ENCODE data around the gene RBM17. TPM values are rescaled to one million over a fixed set of nuclear protein-coding genes. Genes with fewer than 3 reads are reported as not detected.
"Not testable (repeated sequence)": the region's sequence is repeated elsewhere in the genome, so short reads cannot be mapped to it uniquely, and the experiment has no call there.

RBM17 gene
- total RNA-seq, 1 donor, result 47.5 TPM

- DNase-seq (ENCODE audit: low read depth), result no peak
- no peak overlapping the region for H3K4me3 ChIP-seq (ENCODE audit: low read depth, low read length)
- no peak for TF ChIP-seq CTCF (IDR thresholded peaks at IDR 0.05; ENCODE audit: insufficient read depth, low read depth, low read length)
These were observed 73.1 kb downstream of the RBM17 start for GRCh38 chr10:6161921-6162320.

DNA sequence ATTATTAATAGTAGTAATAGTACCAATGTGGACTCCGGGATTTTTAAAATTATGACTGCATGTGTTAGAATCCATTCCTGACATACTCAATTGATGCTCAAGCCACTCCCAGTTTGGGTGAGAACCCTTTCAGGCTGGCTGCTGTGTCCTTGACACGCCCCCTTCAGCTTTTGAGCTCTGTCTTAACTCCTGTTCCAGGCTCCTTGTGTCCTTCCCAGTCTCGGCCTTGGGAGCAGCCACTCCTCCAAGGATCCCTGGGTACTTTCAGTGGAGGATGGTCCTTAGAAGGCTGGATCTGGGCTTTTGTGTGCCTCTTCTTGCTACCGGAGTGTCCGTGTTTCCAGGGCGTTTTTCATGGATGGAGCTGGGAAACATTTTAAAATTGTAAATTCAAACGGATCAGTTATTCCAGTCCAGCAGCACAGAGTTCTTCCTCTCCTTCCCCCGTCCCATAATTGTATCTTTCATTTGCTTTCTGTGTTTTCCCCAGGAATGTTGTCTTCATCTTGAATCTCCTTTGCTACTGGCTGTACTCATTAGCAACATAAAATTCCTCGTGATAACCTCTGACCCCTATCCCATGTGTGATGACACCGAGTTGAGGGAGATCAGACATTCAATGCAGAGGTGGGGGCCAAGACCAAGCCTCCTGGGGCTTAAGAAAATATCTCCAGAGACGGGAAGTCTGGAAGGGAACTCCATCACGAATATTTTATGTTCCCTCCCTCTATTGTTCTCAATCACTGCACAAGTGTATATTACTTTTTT, 73.9 kb downstream of the RBM17 start:
- DNase-seq (ENCODE audit: low read depth), result peak; percentile 78
- TF ChIP-seq CTCF (IDR thresholded peaks at IDR 0.05; ENCODE audit: insufficient read depth, low read depth, low read length), result no peak
- peak overlapping the region; percentile 21 for H3K4me3 ChIP-seq (ENCODE audit: low read depth, low read length)

GRCh38 chr10:6163364-6164270, 74.8 kb downstream of the RBM17 start:
- peak; percentile 90 for DNase-seq (ENCODE audit: low read depth)
- TF ChIP-seq CTCF (IDR thresholded peaks at IDR 0.05; ENCODE audit: insufficient read depth, low read depth, low read length), result no peak

GRCh38 chr10:6164271-6165095, 75.6 kb downstream of the RBM17 start:
- DNase-seq (ENCODE audit: low read depth), result peak; percentile 83
- no peak for TF ChIP-seq CTCF (IDR thresholded peaks at IDR 0.05; ENCODE audit: insufficient read depth, low read depth, low read length)
- peak overlapping the region; percentile 73 for H3K4me3 ChIP-seq (ENCODE audit: low read depth, low read length)

More at GRCh38 chr10:6163364-6164270, 74.8 kb downstream of the RBM17 start:
- H3K4me3 ChIP-seq (ENCODE audit: low read depth, low read length), result peak overlapping the region; percentile 73

DNA sequence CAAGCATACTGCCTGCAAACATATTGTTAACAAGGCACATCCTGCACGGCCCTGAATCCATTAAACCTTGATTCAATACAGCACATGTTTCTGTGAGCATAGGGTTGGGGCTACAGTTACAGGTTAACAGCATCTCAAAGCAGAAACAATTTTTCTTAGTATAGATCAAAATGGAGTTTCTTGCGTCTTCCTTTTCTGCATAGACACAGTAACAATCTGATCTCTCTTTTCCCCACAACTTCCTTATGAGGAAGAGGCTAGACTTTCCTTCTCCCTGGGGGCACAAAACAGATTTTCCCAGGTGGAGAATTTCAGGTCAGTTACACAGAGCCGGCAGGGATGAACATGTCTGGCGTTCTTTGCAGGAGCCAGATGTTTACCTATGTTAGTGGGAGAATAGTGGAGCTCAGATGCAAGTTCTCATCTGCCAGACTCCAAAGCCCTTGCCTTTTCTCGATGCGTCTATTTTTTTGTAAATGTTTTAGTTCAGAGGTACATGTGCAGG, 76.4 kb downstream of the RBM17 start:
- no peak for TF ChIP-seq CTCF (IDR thresholded peaks at IDR 0.05; ENCODE audit: insufficient read depth, low read depth, low read length)
- H3K4me3 ChIP-seq (ENCODE audit: low read depth, low read length), result no peak overlapping the region
- no peak for DNase-seq (ENCODE audit: low read depth)

DNA sequence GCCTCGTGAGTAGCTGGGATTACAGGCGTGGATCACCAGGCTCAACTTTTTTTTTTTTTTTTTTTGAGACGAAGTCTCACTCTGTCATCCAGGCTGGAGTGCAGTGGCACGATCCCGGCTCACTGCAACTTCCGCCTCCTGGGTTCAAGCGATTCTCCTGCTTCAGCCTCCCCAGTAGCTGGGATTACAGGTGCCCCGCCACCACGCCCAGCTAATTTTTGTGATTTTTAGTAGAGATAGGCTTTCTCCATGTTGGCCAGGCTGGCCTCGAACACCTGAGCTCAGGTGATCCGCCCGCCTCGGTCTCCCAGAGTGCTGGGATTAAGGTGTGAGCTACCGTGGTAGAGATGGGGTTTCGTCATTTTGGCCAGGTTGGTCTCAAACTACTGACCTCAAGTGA, 77.1 kb downstream of the RBM17 start:
- not testable (repeated sequence) for DNase-seq (ENCODE audit: low read depth); H3K4me3 ChIP-seq (ENCODE audit: low read depth, low read length)

Small RNA genes lying within 50 kb of the gene (small RNA-seq; reads per million reads assigned to genes)
- not detected for gene MIR3155A

Other genes starting within 250 kb of the RBM17 start
- gene ANKRD16, start 199.1 kb upstream of the RBM17 start, total RNA-seq, result 4.7 and 9.3 TPM in 2 replicates
- 78.9 and 91.5 TPM in 2 replicates for gene FBH1, start 198.8 kb upstream of the RBM17 start, total RNA-seq
- gene IL15RA, start 111.5 kb upstream of the RBM17 start, total RNA-seq, result 2.6 and 3.0 TPM in 2 replicates
- under 0.01 TPM in 1 of 2 replicates, not detected in the other for gene IL2RA, start 26.7 kb upstream of the RBM17 start, total RNA-seq
- gene PFKFB3, start 113.9 kb downstream of the RBM17 start, total RNA-seq, result 26.1 and 44.9 TPM in 2 replicates

Measured in fibroblast of villous mesenchyme (primary cell).